ENCODE data around the gene C4orf50. TPM values are rescaled to one million over a fixed set of nuclear protein-coding genes. Genes with fewer than 3 reads are reported as not detected.

C4orf50 gene
- total and polyA plus RNA-seq, 2 of the 8 experiments (the other 6 are each of a cell fraction or from before 2014, with no cell fraction given) = 0.08 to 0.22 TPM

GRCh38 chr4:5964030-5964429, 54.2 kb downstream of the C4orf50 start:
- CTCF ChIA-PET (ENCODE audit: partially characterized antibody) = interaction anchor here (0.6 to 5.7 kb wide), 20 partner anchors 10 to 364 kb away, joined by 3 to 73 read pairs (median 5); no protein-coding TSS in a partner anchor
- Histone ChIP-seq H2AFZ (ENCODE audit: low read length) (0 out of 2 replicates have a peak overlapping the region, but pooled peaks have one; percentile 29), H3K4me1 (replicated peaks in 1 of 4; ENCODE audit: control insufficient read depth in 3 of 4, insufficient read depth in 4 of 4, low read length in 3 of 4) (peaks cover 0 to 3% (median 0%) of the 10 kb centered on the region in 4 experiments; a peak in 1 of 7 replicates), H3K4me3 (ENCODE audit: extremely low read depth in 1 of 4, insufficient read depth in 2 of 4, low read depth in 3 of 4, low read length in 4 of 4) (no peak overlapping the region), H3K27ac (ENCODE audit: low read depth, low read length) (no peak overlapping the region), H3K9ac (replicated peaks in 1 of 4; ENCODE audit: extremely low read depth in 1 of 4, low read depth in 3 of 4, low read length in 3 of 4) (no peak overlapping the region), H2BK120ac (replicated peaks; ENCODE audit: low read depth, low read length) (no peak overlapping the region), H4K91ac (replicated peaks; ENCODE audit: insufficient read length, low read length) (no peak overlapping the region), H3K36me3 (ENCODE audit: control insufficient read depth in 2 of 4, insufficient read depth in 4 of 4, low read length in 3 of 4) (no peaks in the 10 kb centered on the region), H3K9me3 (ENCODE audit: insufficient read depth in 2 of 2, low read depth in 1 of 2, low read length in 1 of 2) (no peaks in the 10 kb centered on the region), H3K4me2 (ENCODE audit: insufficient read depth in 1 of 2, low read depth in 2 of 2, low read length in 2 of 2) (no peak overlapping the region), H3K18ac (ENCODE audit: extremely low read depth, low read length) (no peak overlapping the region), H3K14ac (ENCODE audit: insufficient read length) (no peak overlapping the region), H2BK5ac (ENCODE audit: low read depth, low read length) (no peak overlapping the region), H2BK15ac (ENCODE audit: low read length) (no peak overlapping the region), H3K23me2 (ENCODE audit: low read depth, low read length) (no peaks in the 10 kb centered on the region), H3K79me2 (ENCODE audit: control insufficient read depth in 1 of 2, insufficient read depth in 2 of 2, low read length in 2 of 2) (no peaks in the 10 kb centered on the region), H4K5ac (ENCODE audit: insufficient read length, low read depth, low read length) (no peak overlapping the region), H2BK12ac (ENCODE audit: low read depth, low read length) (no peak overlapping the region), H2BK20ac (ENCODE audit: low read length) (no peak overlapping the region), H3K4ac (replicated peaks; ENCODE audit: insufficient read length, low read depth, low read length) (no peak overlapping the region), H3K79me1 (ENCODE audit: low read depth, low read length) (no peaks in the 10 kb centered on the region), H3K27me3 (replicated peaks in 1 of 4; ENCODE audit: control insufficient read depth in 3 of 4, extremely low read depth in 1 of 4, insufficient read depth in 3 of 4, low read length in 3 of 4) (no peaks in the 10 kb centered on the region; a peak in 1 of 7 replicates), H2AK5ac (ENCODE audit: low read depth, low read length) (no peak overlapping the region), H4K20me1 (replicated peaks in 1 of 2; ENCODE audit: control insufficient read depth in 1 of 2, insufficient read depth in 2 of 2, low read length in 2 of 2) (no peaks in the 10 kb centered on the region), H4K8ac (ENCODE audit: extremely low read depth, insufficient read depth, low read length) (no peak overlapping the region), H3K56ac (replicated peaks; ENCODE audit: insufficient read length, low read depth, low read length) (no peak overlapping the region), H3K23ac (ENCODE audit: insufficient read length) (no peak overlapping the region)
- 72% methylated on average over 5 of the region's 5 CpGs; no CpG with 5 or more reads in 1 of the 2 experiments for WGBS, 2 experiments (ENCODE audit: extremely low coverage in 1 of 2, insufficient coverage in 1 of 2, insufficient read length in 1 of 2, insufficient replicate concordance in 2 of 2, low coverage in 1 of 2, low lambda C conversion rate in 2 of 2, missing lambda C conversion rate in 1 of 2)
- no peak for FAIRE-seq
- TF ChIP-seq RAD21 (IDR thresholded peaks at IDR 0.05 in 1 of 2, conservative IDR thresholded peaks at IDR 0.05 in 1 of 2; ENCODE audit: low read depth in 2 of 2, low read length in 2 of 2) (peak; percentile 30 to 35; a peak in 2 of 4 replicates), SIX5 (IDR thresholded peaks at IDR 0.05; ENCODE audit: low read depth, low read length) (no peak), CREB1 (IDR thresholded peaks at IDR 0.05) (no peak), TAF7 (optimal IDR thresholded peaks at IDR 0.05; ENCODE audit: borderline replicate concordance, low read depth, low read length) (no peak), NANOG (IDR thresholded peaks at IDR 0.05; ENCODE audit: insufficient read depth, low read depth, low read length, poor library complexity, severe bottlenecking) (no peak), HDAC6 (IDR thresholded peaks at IDR 0.05; ENCODE audit: low read depth, low read length) (no peak), CTCF (IDR thresholded peaks at IDR 0.05; ENCODE audit: control extremely low read depth in 1 of 3, insufficient read depth in 1 of 3, low read depth in 1 of 3, low read length in 3 of 3) (peak in 1 of 3 experiments; percentile 10; a peak in 1 of 4 replicates), PHF8 (conservative IDR thresholded peaks at IDR 0.05; ENCODE audit: low read depth, low read length) (no peak), YY1 (IDR thresholded peaks at IDR 0.05; ENCODE audit: low read depth, low read length) (no peak), USF2 (IDR thresholded peaks at IDR 0.05; ENCODE audit: low read length) (no peak)
- no peak for DNase-seq (ENCODE audit: low read depth in 1 of 2, low spot score in 2 of 2)
- POLR2A ChIA-PET (ENCODE audit: partially characterized antibody) = no interaction called here

Data from H1 (cell line).